SHP77 (cell line): ENCODE data around the gene EMP1.

Experiments
- DNase-seq, 2 experiments: peaks; one replicate each; lab custom pipeline; 2025; lab: John Stamatoyannopoulos, UW

The EMP1 gene

DNA sequence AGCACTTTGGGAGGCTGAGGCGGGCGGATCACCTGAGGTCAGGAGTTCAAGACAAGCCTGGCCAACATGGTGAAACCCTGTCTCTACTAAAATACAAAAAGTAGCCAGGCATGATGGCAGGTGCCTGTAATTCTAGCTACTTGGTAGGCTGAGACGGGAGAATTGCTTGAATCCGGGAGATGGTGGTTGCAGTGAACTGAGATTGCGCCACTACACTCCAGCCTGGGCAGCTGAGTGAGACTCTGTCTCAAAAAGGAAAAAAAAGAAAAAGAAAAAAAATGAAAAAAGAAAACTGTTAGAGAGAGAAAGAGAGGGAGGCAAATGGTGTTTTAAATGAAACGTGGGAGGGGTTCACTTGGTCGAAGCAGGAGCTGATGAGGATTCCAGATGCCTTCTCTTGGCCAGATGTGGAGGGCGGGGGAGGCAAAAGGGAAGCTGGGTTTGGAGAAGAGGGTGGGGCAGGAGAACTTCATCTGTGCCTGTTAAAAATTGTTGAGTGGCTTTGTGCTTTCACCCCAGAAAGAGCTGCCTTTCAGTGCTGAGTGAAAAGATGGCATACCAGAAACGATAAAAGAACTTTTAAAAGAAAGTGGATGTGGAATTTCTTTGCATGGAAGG lies 1.1 kb downstream of the EMP1 start:
- DNase-seq: no peak

DNA sequence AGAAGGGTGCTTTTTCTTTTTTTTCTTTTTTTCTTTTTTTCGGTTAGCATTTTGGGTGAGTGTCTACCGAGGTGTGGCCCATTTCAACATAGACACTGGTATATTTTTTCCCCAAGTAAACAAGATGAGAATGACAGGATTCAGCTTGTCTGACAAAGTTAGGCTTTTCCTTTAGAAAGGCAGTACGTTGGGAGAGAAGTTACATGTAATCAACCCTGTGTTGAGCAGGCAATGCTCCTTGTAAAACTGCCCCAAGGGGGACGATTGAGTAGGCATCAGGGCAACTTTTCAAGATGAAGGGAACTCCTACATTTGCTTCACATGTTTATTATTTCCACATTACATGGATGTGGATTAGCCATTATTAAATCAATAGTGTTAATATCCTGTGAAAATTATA lies 1.7 kb downstream of the EMP1 start:
- no peak for DNase-seq

DNA sequence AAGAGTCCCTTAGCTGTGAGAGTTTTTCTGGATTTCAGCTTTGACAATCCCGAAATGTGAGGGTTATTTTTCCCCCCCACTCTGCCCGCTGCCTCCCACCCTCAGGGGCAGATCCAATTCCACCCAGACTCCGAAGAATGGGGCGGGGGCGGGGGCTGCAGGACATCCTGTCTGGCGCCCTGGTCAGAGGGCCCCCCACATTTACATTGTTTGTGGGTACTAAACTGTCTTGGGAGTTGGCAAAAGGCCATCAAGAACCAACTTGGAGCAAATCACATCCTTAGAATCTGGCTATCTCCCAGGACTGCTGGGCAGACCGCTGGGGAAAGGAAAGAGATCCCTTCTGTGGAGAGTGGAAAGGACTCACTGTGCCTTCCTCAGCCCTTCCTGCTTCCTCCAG lies 2.4 kb downstream of the EMP1 start:
- no peak for DNase-seq

GRCh38 chr12:13199592-13199991 lies 3.1 kb downstream of the EMP1 start:
- no peak for DNase-seq

- DNase-seq: no peak
Observed at GRCh38 chr12:13200841-13201240, 4.3 kb downstream of the EMP1 start.

DNA sequence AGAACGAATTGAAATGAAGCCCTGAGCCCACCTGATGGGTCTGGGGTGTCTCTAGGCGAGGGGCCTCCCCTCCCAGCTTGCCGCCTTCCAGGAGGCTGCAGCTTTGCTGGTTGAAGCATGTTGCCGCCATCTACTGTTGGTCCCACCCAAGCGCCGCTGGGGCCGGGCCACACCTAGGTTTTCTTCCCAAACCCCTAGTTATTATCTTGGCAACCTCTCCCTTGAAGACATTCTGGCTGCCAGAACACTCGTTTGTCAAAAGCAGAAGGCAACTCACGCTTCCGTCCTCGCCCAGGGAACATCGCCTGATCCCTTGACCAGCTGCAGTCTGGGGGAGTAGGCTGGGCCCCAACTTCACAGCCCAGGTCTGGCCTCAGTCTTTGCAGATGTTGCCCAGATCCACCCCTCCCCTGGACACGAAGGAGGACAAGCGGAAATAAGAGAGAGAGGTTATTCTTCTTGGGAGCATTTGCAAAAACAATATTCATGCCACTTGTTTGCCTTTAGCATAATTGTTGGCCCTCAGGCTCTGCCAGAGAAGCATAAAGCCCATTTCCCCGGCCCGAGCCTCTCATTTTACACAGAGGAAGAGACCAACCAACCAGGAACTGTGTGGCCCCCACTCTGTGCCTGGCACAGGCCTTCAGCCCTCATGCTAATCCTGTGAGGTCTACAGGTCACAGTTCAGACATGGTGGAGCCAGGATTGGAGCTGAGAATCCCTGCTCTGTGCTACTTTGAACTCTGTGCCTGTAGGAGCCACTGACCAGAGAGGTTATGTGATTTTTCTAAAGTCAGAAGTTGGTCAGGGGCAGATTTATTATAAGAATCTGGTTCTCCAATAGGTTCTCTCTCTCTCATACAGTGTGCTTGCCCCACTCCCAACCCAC lies 6.8 kb downstream of the EMP1 start:
- DNase-seq: no peak

- DNase-seq: no peak
Observed at GRCh38 chr12:13204428-13204827, 7.9 kb downstream of the EMP1 start.

DNA sequence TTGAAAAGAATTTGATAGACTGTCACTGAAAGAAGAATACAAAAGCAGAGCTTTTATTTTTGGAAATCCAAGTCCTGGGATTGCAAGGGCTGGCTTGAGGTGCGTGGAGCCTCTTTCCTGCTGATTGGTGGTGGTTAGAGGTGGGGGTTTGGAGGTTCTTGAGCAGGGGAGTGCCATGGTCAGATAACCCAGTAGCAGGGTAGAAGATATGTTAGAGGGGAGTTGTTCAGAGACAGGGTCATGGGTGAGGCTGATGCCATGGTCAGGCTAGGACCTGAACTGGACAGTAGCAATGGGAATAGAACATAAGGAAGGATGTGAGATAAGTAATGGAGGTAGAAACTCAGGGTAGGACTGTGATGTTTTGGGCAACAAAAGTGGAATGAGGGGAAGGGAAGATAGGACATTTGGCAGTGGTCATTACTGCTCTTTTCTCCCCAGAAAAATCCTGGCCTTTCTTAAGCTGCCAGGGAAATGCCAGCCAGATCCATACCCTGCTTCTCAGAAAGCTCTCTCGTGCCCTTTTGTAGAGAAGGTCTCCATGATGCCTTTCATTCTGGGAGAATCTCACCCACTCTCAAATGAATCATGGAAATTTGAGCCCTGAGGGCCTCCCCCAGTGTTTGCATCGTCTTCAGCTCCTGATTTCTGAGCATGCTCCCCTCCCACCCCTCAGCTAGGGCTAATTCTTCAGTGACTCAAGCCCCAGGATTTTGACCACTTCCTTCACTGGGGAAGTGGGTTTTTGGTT lies 9.5 kb downstream of the EMP1 start:
- DNase-seq: no peak

GRCh38 chr12:13206560-13206897 lies 10.0 kb downstream of the EMP1 start:
- no peak for DNase-seq

- DNase-seq: no peak
Observed at GRCh38 chr12:13208533-13209435, 12.3 kb downstream of the EMP1 start.

DNA sequence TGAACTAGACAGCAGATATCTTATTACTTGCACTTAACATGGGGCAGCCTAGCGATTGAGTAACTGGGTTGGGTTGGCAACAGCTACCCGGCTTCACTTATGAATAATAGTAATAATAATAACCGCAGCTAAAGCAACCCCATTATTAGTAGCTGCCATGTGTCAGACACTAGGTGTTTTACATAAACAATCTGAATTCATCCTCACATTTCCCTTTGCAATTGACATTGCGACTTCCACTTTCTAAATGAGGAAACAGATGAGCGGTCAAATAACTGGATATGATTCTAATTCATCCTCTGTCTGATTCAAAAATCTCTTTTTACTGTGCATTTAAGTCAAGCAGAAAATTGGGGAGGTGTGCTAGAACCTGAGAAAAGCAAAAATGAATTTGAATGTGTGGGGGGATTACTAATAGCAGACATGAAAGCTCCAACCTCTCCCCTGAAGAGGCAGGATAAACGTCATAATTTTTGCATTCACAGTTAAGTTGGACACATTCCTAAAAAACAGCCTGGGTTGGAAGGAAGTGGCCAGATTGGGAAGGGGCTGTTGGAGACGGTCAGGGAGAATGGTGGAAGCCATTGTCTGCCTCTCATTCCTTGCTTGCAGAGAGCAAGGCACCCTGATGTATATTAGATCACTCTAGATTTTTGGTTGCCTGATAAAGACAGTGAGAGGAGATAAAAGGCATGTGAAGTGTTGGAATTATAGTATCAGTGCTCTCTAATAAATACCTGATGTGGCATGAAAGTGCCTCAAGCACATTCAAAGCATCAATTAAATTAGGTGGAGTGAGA lies 13.1 kb downstream of the EMP1 start:
- no peak for DNase-seq

GRCh38 chr12:13210236-13211190 lies 14.0 kb downstream of the EMP1 start:
- no peak for DNase-seq

DNA sequence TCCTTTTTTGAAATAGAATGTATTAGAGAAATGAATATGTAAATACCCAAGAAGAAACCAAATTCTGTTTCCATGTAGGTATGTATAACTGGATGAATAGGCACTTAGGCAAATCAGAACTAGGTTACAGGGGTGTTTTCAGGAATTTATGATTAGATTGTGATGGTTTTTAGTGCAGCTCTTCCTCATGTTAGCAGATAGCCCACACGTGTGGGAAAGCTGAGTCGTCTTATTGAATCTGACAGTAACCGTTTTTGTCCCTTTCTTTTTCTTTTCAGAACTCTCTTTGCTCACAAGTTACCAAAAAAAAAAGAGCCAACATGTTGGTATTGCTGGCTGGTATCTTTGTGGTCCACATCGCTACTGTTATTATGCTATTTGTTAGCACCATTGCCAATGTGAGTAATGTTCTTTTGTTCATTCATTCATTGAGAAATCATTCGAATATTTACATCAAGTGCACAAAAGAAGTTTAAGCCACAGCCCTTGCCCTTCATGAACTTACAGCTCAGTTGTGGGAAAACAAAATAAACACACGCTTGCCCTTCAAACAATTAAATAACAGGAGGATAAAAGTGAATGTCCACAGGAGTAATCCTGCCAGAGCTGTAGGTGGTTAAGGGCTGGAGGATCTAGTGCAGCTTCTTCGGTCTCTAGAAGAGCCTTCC lies 14.8 kb downstream of the EMP1 start:
- DNase-seq: no peak

GRCh38 chr12:13211859-13212664 lies 15.5 kb downstream of the EMP1 start:
- DNase-seq: peak; percentile 11 to 22

GRCh38 chr12:13215056-13215455 lies 18.5 kb downstream of the EMP1 start:
- no peak for DNase-seq

GRCh38 chr12:13218641-13219040 lies 22.1 kb downstream of the EMP1 start:
- no peak for DNase-seq

DNA sequence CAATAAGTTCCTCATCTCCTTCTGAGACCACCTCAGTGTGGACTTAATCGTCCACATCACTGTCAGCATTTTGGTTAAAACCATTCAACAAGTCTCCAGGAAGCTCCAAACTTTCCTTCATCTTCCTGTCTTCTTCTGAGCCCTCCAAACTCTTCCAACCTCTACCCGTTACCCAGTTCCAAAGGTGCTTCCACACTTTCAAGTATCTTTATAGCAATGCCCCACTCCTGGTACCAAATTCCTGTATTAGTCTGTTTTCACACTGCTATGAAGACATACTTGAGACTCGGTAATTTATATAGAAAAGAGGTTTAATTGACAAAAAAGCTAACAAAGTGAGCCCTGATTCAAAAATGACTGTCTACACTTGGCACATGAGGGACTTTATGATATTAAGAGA lies 22.8 kb downstream of the EMP1 start:
- no peak for DNase-seq

GRCh38 chr12:13220838-13221237 lies 24.3 kb downstream of the EMP1 start:
- DNase-seq: no peak
